ENCODE measurements around the gene NEK2.
"Not testable (repeated sequence)": the region's sequence is repeated elsewhere in the genome, so short reads cannot be mapped to it uniquely, and the experiment has no call there.

NEK2 gene

DNA sequence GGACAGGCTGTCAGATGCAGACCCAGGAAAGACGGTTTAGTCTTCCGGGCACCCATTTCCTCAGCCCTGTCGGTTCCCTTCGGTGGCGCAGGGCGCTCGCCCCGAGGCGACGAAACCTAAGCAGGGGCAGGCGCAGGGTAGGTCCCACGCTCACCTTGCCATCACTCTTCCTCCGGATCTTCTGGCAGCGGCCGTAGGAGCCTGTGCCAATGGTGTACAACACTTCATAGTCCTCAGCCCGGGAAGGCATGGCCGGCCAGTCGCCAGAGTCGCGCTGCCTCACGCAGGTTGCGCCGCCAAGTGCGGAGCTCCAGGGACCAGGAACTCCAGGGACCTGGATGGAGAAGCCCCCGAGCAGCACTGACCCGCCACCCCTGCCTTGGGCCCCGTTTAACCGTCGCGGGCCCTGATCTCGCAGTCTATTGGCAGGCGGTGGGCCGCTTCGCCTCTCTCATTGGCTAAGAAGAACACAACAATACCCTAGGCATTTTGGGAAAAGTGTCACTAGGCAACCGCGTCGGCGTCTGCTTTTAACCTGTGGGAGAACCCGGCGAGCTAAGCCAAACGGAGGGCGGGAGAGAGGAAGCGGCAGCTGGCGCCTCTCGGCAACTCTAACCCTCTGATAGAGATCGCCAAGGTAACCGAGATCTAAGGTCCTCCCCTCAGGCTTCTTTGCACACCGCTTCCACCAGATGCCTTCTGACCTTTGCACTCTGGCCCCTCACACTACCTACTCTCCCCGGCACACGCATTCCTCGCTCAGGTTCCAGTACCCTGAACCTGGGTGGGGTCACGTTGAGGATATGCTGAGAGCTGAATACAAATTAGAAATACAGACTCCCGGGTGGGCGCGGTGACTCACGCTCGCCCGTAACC, at the start of gene NEK2:
NEK2 (minus strand) TSS at position 392 of the 876 bp plus-strand sequence; CDS start at position 250, 142 bp downstream.
- Histone ChIP-seq H3K36me3 (ENCODE audit: insufficient read depth, low read length) (peaks cover 16% of the 10 kb centered on the region), H3K27ac (no peak within 1 kb of the TSS), H3K9ac (ENCODE audit: insufficient read length) (peak within 1 kb of the TSS; percentile 77), H3K4me3 (peak within 1 kb of the TSS; percentile 84), H3K9me3 (ENCODE audit: low read depth, low read length) (no peaks in the 10 kb centered on the region)
- DNase-seq (ENCODE audit: low read depth, low spot score) = peak; percentile 50
- TF ChIP-seq POLR2AphosphoS5 (IDR thresholded peaks at IDR 0.05; ENCODE audit: borderline replicate concordance, low read depth, low read length) (peak; percentile 84), FOXP2 (optimal IDR thresholded peaks at IDR 0.05; ENCODE audit: control extremely low read depth, extremely low read length, insufficient read depth) (no peak), EZH2 (IDR thresholded peaks at IDR 0.05) (no peak)

DNA sequence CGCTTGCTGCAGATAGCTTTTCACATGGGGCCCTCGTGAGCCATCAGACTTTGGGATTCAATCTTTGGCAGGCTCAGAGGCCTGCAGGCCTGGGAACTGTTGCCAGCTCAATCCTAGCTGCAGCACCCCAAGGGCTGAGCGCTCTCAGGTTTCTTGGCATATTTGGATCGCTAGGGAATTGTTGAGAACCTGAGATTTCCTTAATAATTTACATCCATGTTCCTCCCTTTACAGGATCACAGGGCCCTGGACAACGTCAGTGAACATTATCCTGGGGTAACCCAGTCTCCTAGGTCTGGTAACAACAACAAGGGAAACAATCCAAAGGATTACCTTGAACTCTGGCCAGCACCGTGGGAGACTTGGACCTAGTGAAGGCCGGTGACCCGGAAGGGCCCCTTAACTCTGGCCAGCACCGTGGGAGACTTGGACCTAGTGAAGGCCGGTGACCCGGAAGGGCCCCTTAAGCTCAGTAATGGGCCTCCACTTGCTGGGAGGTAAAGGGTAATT, 49.3 kb upstream of the NEK2 start:
- H3K4me3 ChIP-seq = no peak overlapping the region
- H3K27ac ChIP-seq = no peak overlapping the region
- no peaks in the 10 kb centered on the region for H3K9me3 ChIP-seq (ENCODE audit: low read depth, low read length)
- no peaks in the 10 kb centered on the region for H3K36me3 ChIP-seq (ENCODE audit: insufficient read depth, low read length)
- H3K9ac ChIP-seq (ENCODE audit: insufficient read length) = no peak overlapping the region
- no peak for TF ChIP-seq FOXP2 (optimal IDR thresholded peaks at IDR 0.05; ENCODE audit: control extremely low read depth, extremely low read length, insufficient read depth)
- no peak for TF ChIP-seq EZH2 (IDR thresholded peaks at IDR 0.05)
- no peak for TF ChIP-seq POLR2AphosphoS5 (IDR thresholded peaks at IDR 0.05; ENCODE audit: borderline replicate concordance, low read depth, low read length)
- DNase-seq (ENCODE audit: low read depth, low spot score) = no peak

DNA sequence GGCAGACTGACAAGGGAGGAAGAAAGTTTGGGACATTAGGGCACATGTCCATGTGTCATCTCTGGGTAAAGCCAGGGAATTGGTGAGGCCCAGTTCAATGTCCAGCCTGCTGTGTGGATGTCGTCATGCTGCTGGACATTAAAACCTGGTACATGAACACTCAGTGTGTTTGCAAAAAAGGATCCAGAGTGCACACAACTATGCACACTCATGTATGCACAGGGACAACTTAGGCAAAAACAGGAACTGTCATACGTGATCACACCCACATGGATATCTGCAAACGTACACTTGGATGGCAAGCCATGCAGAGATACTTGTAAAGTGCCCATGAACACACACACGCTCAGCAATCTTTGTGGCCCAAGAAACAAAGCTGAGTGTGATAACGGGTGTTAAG, 47.9 kb upstream of the NEK2 start:
- H3K9me3 ChIP-seq (ENCODE audit: low read depth, low read length) = no peaks in the 10 kb centered on the region
- no peak overlapping the region for H3K27ac ChIP-seq
- H3K4me3 ChIP-seq = no peak overlapping the region
- TF ChIP-seq EZH2 (IDR thresholded peaks at IDR 0.05) = no peak
- TF ChIP-seq FOXP2 (optimal IDR thresholded peaks at IDR 0.05; ENCODE audit: control extremely low read depth, extremely low read length, insufficient read depth) = no peak
- TF ChIP-seq POLR2AphosphoS5 (IDR thresholded peaks at IDR 0.05; ENCODE audit: borderline replicate concordance, low read depth, low read length) = no peak
- DNase-seq (ENCODE audit: low read depth, low spot score) = no peak
- H3K36me3 ChIP-seq (ENCODE audit: insufficient read depth, low read length) = no peaks in the 10 kb centered on the region
- no peak overlapping the region for H3K9ac ChIP-seq (ENCODE audit: insufficient read length)

DNA sequence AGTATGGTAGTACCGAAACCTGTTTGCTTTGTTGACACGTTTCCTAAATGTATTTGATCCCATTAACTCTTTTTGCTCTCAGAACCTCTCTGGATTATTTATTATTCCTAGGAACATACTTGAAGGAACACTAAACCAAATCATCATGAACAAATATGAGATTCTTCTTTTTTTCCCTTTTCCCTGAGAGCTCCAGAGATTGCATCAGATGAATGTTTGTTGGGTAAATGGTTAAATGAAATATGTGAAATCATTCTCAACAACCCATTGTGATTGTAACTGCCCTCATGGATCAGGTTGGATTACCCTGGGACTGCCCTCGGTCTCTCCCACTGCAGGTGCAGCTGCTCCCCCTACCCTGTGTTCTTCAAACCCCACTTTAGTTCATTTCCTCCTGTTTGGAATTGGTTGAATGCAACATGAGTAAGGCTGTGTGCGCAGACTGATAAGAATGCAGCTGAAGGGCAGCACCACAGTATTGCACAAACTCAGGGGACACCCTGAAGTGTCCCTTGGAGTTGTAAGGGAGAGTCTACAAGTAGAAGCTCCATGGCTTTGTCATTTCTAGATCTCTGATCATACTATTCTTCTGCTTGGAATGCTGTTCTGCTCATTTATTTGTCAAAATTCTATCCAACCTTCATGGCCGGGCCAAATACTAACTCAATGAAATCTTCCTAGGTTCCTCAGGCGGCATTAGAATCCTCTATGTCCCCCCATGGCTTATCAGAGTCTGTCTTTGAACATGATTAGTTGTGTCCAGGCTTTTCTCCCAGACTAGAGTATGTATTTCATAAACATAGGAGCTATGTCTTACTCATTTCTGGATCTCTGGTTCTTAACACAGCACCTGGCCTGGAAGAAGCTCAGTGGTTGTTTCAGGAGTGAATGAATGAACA, 47.1 kb upstream of the NEK2 start:
- H3K36me3 ChIP-seq (ENCODE audit: insufficient read depth, low read length) = no peaks in the 10 kb centered on the region
- H3K4me3 ChIP-seq = no peak overlapping the region
- no peak overlapping the region for H3K9ac ChIP-seq (ENCODE audit: insufficient read length)
- TF ChIP-seq FOXP2 (optimal IDR thresholded peaks at IDR 0.05; ENCODE audit: control extremely low read depth, extremely low read length, insufficient read depth) (no peak), EZH2 (IDR thresholded peaks at IDR 0.05) (no peak), POLR2AphosphoS5 (IDR thresholded peaks at IDR 0.05; ENCODE audit: borderline replicate concordance, low read depth, low read length) (no peak)
- H3K9me3 ChIP-seq (ENCODE audit: low read depth, low read length) = no peaks in the 10 kb centered on the region
- no peak overlapping the region for H3K27ac ChIP-seq
- no peak for DNase-seq (ENCODE audit: low read depth, low spot score)

DNA sequence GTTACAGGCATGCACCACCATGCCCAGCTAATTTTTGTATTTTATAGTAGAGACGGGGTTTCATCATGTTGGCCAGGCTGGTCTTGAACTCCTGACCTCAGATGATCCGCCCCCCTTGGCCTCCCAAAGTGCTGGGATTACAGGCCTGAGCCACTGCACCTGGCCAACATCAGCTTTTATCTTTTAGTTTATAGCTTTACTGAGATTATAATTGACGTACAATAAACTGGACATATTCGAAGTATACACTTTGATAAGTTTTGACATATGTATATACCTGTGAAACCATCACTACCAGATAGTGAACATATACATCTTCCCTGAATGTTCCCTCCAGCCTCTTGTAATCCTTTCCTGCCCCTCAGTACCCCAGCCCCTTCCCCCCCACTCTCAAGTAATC, 41.1 kb upstream of the NEK2 start:
- H3K9ac ChIP-seq (ENCODE audit: insufficient read length); H3K9me3 ChIP-seq (ENCODE audit: low read depth, low read length); H3K4me3 ChIP-seq; H3K27ac ChIP-seq; DNase-seq (ENCODE audit: low read depth, low spot score); H3K36me3 ChIP-seq (ENCODE audit: insufficient read depth, low read length): not testable (repeated sequence)

DNA sequence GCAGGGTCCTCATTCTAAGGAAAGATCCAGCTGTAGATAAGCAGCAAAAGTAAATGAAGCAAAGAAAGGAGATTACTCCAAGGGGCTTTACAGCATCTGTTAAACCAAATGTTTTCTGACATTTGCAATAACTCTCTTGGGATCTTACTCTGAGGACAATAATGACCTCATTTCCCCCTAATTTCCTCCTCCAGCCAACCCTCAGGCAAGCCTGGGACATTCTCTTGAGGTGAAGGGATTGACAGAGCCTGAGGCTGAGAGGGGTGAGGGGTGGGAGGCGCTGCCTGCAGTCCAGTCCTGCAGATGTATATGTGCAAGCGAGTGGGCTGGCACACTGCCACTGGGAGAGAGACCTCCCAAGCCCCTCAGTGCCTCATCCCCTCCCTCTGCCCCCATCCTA, 40.5 kb upstream of the NEK2 start:
- no peak overlapping the region for H3K9ac ChIP-seq (ENCODE audit: insufficient read length)
- no peak overlapping the region for H3K27ac ChIP-seq
- no peak for TF ChIP-seq POLR2AphosphoS5 (IDR thresholded peaks at IDR 0.05; ENCODE audit: borderline replicate concordance, low read depth, low read length)
- TF ChIP-seq FOXP2 (optimal IDR thresholded peaks at IDR 0.05; ENCODE audit: control extremely low read depth, extremely low read length, insufficient read depth) = no peak
- no peak for TF ChIP-seq EZH2 (IDR thresholded peaks at IDR 0.05)

DNA sequence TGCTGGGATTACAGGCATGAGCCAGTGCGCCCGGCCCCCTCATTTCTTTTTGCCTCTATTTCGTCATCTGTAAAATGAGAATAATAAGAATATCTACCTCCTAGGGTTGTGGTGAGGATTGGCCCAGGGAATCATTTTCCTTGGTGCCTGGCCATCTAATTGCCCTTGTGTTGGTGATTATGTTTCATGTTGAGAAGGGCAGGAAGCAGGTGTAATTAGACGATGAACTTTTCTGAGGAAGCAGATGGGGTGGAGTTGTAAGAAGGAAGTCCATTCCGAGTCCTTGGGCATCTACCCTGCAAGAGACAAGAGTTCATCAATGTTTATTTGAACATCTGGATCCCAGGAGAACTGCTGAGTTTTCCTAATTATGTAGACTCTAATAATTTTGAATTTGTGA, 38.7 kb upstream of the NEK2 start:
- H3K4me3 ChIP-seq = no peak overlapping the region
- no peaks in the 10 kb centered on the region for H3K36me3 ChIP-seq (ENCODE audit: insufficient read depth, low read length)
- DNase-seq (ENCODE audit: low read depth, low spot score) = no peak
- no peaks in the 10 kb centered on the region for H3K9me3 ChIP-seq (ENCODE audit: low read depth, low read length)
- no peak overlapping the region for H3K27ac ChIP-seq
- no peak overlapping the region for H3K9ac ChIP-seq (ENCODE audit: insufficient read length)
- TF ChIP-seq EZH2 (IDR thresholded peaks at IDR 0.05) = no peak
- TF ChIP-seq FOXP2 (optimal IDR thresholded peaks at IDR 0.05; ENCODE audit: control extremely low read depth, extremely low read length, insufficient read depth) = no peak
- TF ChIP-seq POLR2AphosphoS5 (IDR thresholded peaks at IDR 0.05; ENCODE audit: borderline replicate concordance, low read depth, low read length) = no peak

More for the DNA sequence above, 40.5 kb upstream of the NEK2 start:
- H3K9me3 ChIP-seq (ENCODE audit: low read depth, low read length) = no peaks in the 10 kb centered on the region
- no peaks in the 10 kb centered on the region for H3K36me3 ChIP-seq (ENCODE audit: insufficient read depth, low read length)
- no peak overlapping the region for H3K4me3 ChIP-seq
- DNase-seq (ENCODE audit: low read depth, low spot score) = no peak

DNA sequence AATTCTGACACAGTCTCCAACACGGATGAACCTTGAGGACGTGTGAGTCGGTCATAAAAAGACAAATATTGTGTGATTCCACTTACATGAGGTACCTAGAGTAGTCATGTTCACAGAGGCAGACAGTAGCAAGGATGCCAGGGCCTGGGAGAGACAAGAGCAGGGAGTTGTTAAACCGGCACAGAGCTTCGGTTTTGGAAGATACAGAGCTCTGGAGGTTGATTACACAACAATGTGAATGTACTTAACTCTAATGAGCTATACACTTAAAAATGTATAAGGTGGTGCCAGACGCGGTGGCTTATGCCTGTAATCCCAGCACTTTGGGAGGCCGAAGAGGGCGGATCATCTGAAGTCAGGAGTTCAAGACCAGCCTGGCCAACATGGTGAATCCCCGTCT, 37.8 kb upstream of the NEK2 start:
- H3K27ac ChIP-seq = no peak overlapping the region
- no peaks in the 10 kb centered on the region for H3K36me3 ChIP-seq (ENCODE audit: insufficient read depth, low read length)
- no peak for TF ChIP-seq POLR2AphosphoS5 (IDR thresholded peaks at IDR 0.05; ENCODE audit: borderline replicate concordance, low read depth, low read length)
- TF ChIP-seq FOXP2 (optimal IDR thresholded peaks at IDR 0.05; ENCODE audit: control extremely low read depth, extremely low read length, insufficient read depth) = no peak
- no peak for TF ChIP-seq EZH2 (IDR thresholded peaks at IDR 0.05)
- no peaks in the 10 kb centered on the region for H3K9me3 ChIP-seq (ENCODE audit: low read depth, low read length)
- no peak overlapping the region for H3K4me3 ChIP-seq
- no peak for DNase-seq (ENCODE audit: low read depth, low spot score)
- H3K9ac ChIP-seq (ENCODE audit: insufficient read length) = no peak overlapping the region

All from SK-N-MC (cell line).